AG09309 (cell line): Measurements from ENCODE around the gene PTX4.

Source experiments
- DNase-seq: peaks from one replicate; pipeline ENCODE4 v3.0.0-alpha.2; 2010; ENCODE audit warnings: low read depth
- H3K4me3 ChIP-seq: 2 replicates; pipeline ENCODE4 v1.5.1; 2011; ENCODE audit warnings: mild to moderate bottlenecking, low read depth, low read length, moderate library complexity; ENCODE audit not compliant: control insufficient read depth
- TF ChIP-seq, protein P1 (sequence below): IDR thresholded peaks from 2 replicates; pipeline ENCODE4 v1.5.1; 2011; ENCODE audit warnings: mild to moderate bottlenecking, low read depth, low read length, inconsistent platforms; ENCODE audit not compliant: insufficient read depth, control insufficient read depth; ENCODE audit errors: missing control alignments

The PTX4 gene

GRCh38 chr16:1492082-1492922 is 3.6 kb upstream of the PTX4 start:
- DNase-seq, result no peak
- TF ChIP-seq, protein P1, sequence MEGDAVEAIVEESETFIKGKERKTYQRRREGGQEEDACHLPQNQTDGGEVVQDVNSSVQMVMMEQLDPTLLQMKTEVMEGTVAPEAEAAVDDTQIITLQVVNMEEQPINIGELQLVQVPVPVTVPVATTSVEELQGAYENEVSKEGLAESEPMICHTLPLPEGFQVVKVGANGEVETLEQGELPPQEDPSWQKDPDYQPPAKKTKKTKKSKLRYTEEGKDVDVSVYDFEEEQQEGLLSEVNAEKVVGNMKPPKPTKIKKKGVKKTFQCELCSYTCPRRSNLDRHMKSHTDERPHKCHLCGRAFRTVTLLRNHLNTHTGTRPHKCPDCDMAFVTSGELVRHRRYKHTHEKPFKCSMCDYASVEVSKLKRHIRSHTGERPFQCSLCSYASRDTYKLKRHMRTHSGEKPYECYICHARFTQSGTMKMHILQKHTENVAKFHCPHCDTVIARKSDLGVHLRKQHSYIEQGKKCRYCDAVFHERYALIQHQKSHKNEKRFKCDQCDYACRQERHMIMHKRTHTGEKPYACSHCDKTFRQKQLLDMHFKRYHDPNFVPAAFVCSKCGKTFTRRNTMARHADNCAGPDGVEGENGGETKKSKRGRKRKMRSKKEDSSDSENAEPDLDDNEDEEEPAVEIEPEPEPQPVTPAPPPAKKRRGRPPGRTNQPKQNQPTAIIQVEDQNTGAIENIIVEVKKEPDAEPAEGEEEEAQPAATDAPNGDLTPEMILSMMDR, result no peak
- no peak overlapping the region for H3K4me3 ChIP-seq

GRCh38 chr16:1491327-1491726 is 2.6 kb upstream of the PTX4 start:
- TF ChIP-seq, protein P1, result no peak
- DNase-seq, result no peak

DNA sequence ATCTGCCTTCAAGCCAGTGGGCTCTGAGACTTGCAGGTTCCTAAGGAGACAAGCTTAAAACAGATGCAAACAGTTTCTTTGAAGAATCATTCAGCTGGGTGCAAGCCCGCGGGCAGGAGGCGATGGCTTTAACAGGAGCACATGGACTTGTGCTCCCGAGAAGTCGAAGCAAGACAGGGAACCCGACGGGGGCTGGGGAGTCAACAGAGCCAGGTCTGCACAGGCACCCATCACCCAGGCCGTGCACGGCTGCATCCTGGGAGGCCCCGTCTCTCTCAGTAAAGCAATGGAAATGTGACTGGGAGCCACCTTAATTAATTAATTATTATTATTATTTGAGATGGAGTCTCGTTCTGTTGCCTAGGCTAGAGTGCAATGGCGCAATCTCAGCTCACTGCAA is 333 bp upstream of the PTX4 start:
- no peak overlapping the region for H3K4me3 ChIP-seq
- no peak for DNase-seq
- TF ChIP-seq, protein P1, result no peak

More at GRCh38 chr16:1491327-1491726, 2.6 kb upstream of the PTX4 start:
- no peak overlapping the region for H3K4me3 ChIP-seq

DNA sequence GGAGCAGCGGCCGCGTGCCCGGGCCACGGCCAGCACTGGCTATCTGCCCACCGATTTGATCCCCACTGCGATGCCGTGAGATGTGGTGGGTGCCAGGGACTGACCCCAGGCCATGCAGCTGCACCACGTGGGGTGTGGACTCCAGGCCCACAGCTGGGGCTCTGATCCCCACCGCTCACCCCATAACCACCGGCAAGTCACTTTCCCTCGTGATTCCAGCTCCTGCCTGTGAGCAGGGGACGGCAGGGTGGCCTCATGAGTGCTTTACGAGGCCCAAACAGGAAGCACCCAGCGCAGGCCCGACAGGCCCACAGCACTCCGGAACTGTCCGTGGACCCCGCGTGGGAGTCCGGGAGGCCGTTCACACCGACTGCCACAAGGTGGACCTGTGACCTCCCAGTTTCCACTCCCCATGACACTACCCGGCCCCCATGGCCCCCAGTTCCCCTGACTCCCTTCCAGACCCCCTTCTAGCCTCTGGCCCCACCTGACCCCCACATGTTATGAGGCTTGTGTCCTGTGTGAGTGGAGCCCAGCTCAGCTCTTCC is 616 bp downstream of the PTX4 start:
- no peak overlapping the region for H3K4me3 ChIP-seq
- no peak for DNase-seq
- TF ChIP-seq, protein P1, result no peak

DNA sequence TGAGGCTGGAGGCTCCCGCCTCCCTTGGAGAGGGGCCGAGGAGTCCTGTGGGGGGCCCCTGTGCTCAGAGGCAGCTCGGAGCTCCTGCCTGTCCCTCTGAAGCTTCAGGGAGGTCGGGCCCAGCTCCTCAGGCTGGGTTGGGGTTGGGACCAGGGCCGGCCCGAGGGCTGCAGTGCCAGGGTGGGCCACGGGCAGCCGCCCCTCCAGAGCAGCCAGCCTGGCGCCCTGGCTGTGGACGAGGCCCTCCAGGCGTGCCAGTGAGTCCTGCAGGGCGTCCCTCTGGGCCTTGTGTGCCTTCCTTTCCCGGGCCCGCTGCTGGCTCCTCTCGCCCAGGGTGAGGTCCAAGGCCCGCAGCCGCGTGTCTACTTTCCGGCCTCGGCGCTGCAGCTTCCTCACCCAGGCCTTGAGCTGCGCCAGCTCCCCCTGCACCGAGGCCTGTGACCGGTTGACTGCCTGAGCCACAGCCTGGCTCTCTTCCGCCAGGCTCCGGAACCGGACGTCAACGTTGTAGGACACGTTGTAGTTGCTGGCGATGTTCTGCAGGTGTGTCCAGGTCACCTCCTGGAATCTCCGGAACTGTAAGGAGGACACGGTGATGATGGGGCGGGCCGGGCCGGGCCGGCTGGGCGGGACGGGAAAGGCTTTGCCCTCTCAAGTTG is 1.2 kb downstream of the PTX4 start:
- no peak overlapping the region for H3K4me3 ChIP-seq
- TF ChIP-seq, protein P1, result no peak
- no peak for DNase-seq

DNA sequence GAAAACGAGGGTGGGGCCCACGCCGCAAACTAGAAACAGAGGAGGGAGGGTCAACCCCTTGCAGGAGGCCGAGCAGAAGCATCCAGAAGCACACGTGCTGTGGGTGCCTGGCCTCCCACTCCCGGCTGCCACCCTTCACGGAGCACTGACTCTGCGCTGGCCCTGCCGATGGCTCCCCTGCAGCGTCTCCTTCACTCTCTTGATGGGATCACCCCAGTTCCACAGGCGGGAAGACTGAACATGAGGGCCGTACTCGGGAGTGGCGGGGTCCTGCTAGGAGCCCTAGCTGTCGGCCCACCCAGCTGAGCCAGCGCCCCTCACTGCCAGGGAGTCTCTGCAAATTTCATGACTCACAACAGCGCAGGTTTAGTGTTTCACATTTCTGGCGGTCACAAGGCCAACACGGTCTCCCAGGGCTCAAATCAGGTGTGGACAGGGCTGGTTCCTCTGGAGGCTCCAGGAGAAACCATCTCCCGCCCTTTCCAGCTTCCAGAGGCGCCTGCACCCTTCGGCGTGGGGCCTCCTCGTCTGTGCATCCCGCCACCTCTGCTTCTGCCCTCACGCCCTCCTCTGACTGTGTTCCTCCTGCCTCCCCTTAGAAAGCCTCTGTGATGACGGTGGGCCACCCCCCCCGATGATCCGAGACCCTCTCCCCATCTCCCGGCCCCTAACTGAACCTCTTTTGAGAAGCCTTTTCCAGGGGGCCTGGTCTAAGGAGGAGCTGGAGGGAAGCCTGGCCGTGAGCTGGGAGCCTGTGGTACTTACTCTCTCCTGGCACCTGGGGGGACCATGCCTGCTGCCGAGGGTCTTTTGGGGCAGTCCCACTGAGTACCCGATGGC is 2.0 kb downstream of the PTX4 start:
- no peak overlapping the region for H3K4me3 ChIP-seq
- no peak for DNase-seq
- TF ChIP-seq, protein P1, result no peak
